PC-9 (cell line): ENCODE data around the gene MRM2. TPM values are rescaled to one million over a fixed set of nuclear protein-coding genes. Genes with fewer than 3 reads are reported as not detected.

ENCODE experiments used
- BruUV-seq: library from RNA; stranded (reverse); fragments of 400-500 nt; replicated peaks from 2 replicates; lab custom pipeline; 2021; lab: Mats Ljungman, UMichigan
- CTCF ChIA-PET: fragments of 300-600 bp; sonication (Branson Sonifier 250); formaldehyde crosslinking; loops from one replicate; lab custom pipeline; 2022; ENCODE audit warnings: antibody characterized with exemption; lab: Charles Lee
- POLR2A ChIA-PET: fragments of 300-600 bp; sonication (Branson Sonifier 250); formaldehyde crosslinking; loops from one replicate; lab custom pipeline; 2022; ENCODE audit warnings: antibody characterized with exemption; ENCODE audit not compliant: unreplicated experiment; lab: Charles Lee
- DNase-seq, 2 experiments: peaks; one replicate each; pipeline versions ENCODE4 v3.0.0 to v3.0.0-alpha.2; 2015 to 2022; ENCODE audit warnings: mixed read lengths in 1 of 2
- H2AFZ ChIP-seq: fragments of 200-600 bp; sonication (generic); 2 replicates; pipeline ENCODE4 v1.8.1; 2017; ENCODE audit warnings: antibody characterized with exemption
- H3F3A ChIP-seq: fragments of 200-600 bp; sonication (generic); 2 replicates; pipeline ENCODE4 v1.8.1; 2017; ENCODE audit warnings: antibody characterized with exemption, mild to moderate bottlenecking, low read depth; ENCODE audit not compliant: insufficient read depth
- H3K27ac ChIP-seq: fragments of 200-600 bp; sonication (generic); 2 replicates; pipeline ENCODE4 v1.6.1; 2016; ENCODE audit warnings: mixed run types
- H3K27me3 ChIP-seq: fragments of 200-600 bp; sonication (generic); 2 replicates; pipeline ENCODE4 v1.6.1; 2016; ENCODE audit warnings: low read depth, mixed run types; ENCODE audit not compliant: insufficient read depth
- H3K36me3 ChIP-seq: fragments of 200-600 bp; sonication (generic); 2 replicates; pipeline ENCODE4 v1.6.1; 2016; ENCODE audit warnings: low read depth, mixed run types
- H3K4me1 ChIP-seq: fragments of 200-600 bp; sonication (generic); replicated peaks from 2 replicates; pipeline ENCODE4 v1.6.1; 2016; ENCODE audit warnings: mixed run types; ENCODE audit not compliant: insufficient read depth
- H3K4me2 ChIP-seq: fragments of 200-600 bp; sonication (generic); 2 replicates; pipeline ENCODE4 v1.6.1; 2017; ENCODE audit warnings: mixed run types
- H3K4me3 ChIP-seq: fragments of 200-600 bp; sonication (generic); 2 replicates; pipeline ENCODE4 v1.6.1; 2016; ENCODE audit warnings: mixed run types
- H3K79me2 ChIP-seq: fragments of 200-600 bp; sonication (generic); 2 replicates; pipeline ENCODE4 v1.6.1; 2017; ENCODE audit warnings: low read depth, mixed run types
- H3K9me2 ChIP-seq: fragments of 200-600 bp; sonication (generic); 2 replicates; pipeline ENCODE4 v1.8.1; 2017; ENCODE audit warnings: mild to moderate bottlenecking; ENCODE audit not compliant: insufficient read depth
- H3K9me3 ChIP-seq: fragments of 200-600 bp; sonication (generic); 2 replicates; pipeline ENCODE4 v1.8.1; 2016; ENCODE audit warnings: low read depth; ENCODE audit not compliant: insufficient read depth
- H4K20me1 ChIP-seq: fragments of 200-600 bp; sonication (generic); 2 replicates; pipeline ENCODE4 v1.8.1; 2017; ENCODE audit not compliant: insufficient read depth
- CTCF ChIP-seq: fragments of 200-600 bp; sonication (generic); conservative IDR thresholded peaks from 2 replicates; pipeline ENCODE4 v1.6.1; 2017; ENCODE audit warnings: mixed run types, antibody characterized with exemption, mild to moderate bottlenecking, moderate library complexity
- EZH2 ChIP-seq: fragments of 200-600 bp; sonication (generic); IDR thresholded peaks from 2 replicates; pipeline ENCODE4 v1.8.0; 2017; ENCODE audit warnings: antibody characterized with exemption, low read depth
- intact Hi-C: fragments of 100-400 bp; cut with micrococcal nuclease; formaldehyde crosslinking; loops from one replicate; pipeline ENCODE4 v1.10.0; 2022; ENCODE audit not compliant: unreplicated experiment
- total RNA-seq: library from RNA; stranded (reverse); gene quantifications from 2 replicates; pipeline ENCODE4 v1.2.3, GENCODE V29; 2021

The MRM2 gene
- total RNA-seq, 1 experiment from 2014 or later = 36.8 TPM

GRCh38 chr7:2202361-2202761, 39.6 kb downstream of the MRM2 start:
- intact Hi-C loops = loop anchor here (10.0 kb wide), 1 partner anchor 538 kb away; no protein-coding TSS in a partner anchor
- no peak overlapping the region for H2AFZ ChIP-seq

GRCh38 chr7:2201686-2202360, 40.2 kb downstream of the MRM2 start:
- Histone ChIP-seq H3K79me2 (no peaks in the 10 kb centered on the region), H3K36me3 (peaks cover 7% of the 10 kb centered on the region; the same call in 1 of the 2 replicates), H4K20me1 (0 out of 2 replicates have a peak, but pooled peaks cover 5% of the 10 kb centered on the region), H3K27ac (no peak overlapping the region), H3F3A (no peaks in the 10 kb centered on the region), H3K4me3 (no peak overlapping the region), H2AFZ (no peak overlapping the region), H3K4me1 (no peaks in the 10 kb centered on the region), H3K4me2 (no peak overlapping the region), H3K9me3 (no peaks in the 10 kb centered on the region), H3K9me2 (no peaks in the 10 kb centered on the region), H3K27me3 (no peaks in the 10 kb centered on the region)
- no TSS peak for BruUV-seq
- no peak for TF ChIP-seq EZH2
- TF ChIP-seq CTCF = no peak
- intact Hi-C loops = loop anchor here (10.0 kb wide), 1 partner anchor 537 kb away; no protein-coding TSS in a partner anchor
- CTCF ChIA-PET = no interaction called here
- DNase-seq = no peak
- POLR2A ChIA-PET = interaction anchor here (0.7 kb wide), 1 partner anchor 146 kb away, joined by 4 read pairs; no protein-coding TSS in a partner anchor

More at GRCh38 chr7:2202361-2202761, 39.6 kb downstream of the MRM2 start:
- no TSS peak for BruUV-seq
- no peaks in the 10 kb centered on the region for H3K9me2 ChIP-seq
- H3K4me3 ChIP-seq = no peak overlapping the region
- 0 out of 2 replicates have a peak, but pooled peaks cover 5% of the 10 kb centered on the region for H4K20me1 ChIP-seq
- no peak for DNase-seq
- no peaks in the 10 kb centered on the region for H3K79me2 ChIP-seq
- no peak overlapping the region for H3K27ac ChIP-seq
- H3F3A ChIP-seq = no peaks in the 10 kb centered on the region
- ChIA-PET CTCF (no interaction called here), POLR2A (interaction anchor here (0.7 kb wide), 1 partner anchor 145 kb away, joined by 4 read pairs; no protein-coding TSS in a partner anchor)
- TF ChIP-seq CTCF = no peak
- no peak for TF ChIP-seq EZH2
- no peaks in the 10 kb centered on the region for H3K4me1 ChIP-seq
- H3K36me3 ChIP-seq = peaks cover 6% of the 10 kb centered on the region; the same call in 1 of the 2 replicates
- no peaks in the 10 kb centered on the region for H3K9me3 ChIP-seq
- no peaks in the 10 kb centered on the region for H3K27me3 ChIP-seq
- no peak overlapping the region for H3K4me2 ChIP-seq

GRCh38 chr7:2201128-2201527, 40.9 kb downstream of the MRM2 start:
- intact Hi-C loops = loop anchor here (10.0 kb wide), 1 partner anchor 536 kb away; no protein-coding TSS in a partner anchor
- no TSS peak for BruUV-seq

More at GRCh38 chr7:2201128-2201527, 40.9 kb downstream of the MRM2 start:
- H3K27ac ChIP-seq = no peak overlapping the region
- no peaks in the 10 kb centered on the region for H3K27me3 ChIP-seq
- H3K4me1 ChIP-seq = no peaks in the 10 kb centered on the region
- no peak overlapping the region for H3K4me3 ChIP-seq
- no peak overlapping the region for H2AFZ ChIP-seq
- H3K79me2 ChIP-seq = no peaks in the 10 kb centered on the region
- H3K36me3 ChIP-seq = peaks cover 10% of the 10 kb centered on the region
- H3K9me3 ChIP-seq = peaks cover 3% of the 10 kb centered on the region
- 0 out of 2 replicates have a peak, but pooled peaks cover 5% of the 10 kb centered on the region for H4K20me1 ChIP-seq
- ChIA-PET CTCF (no interaction called here), POLR2A (no interaction called here)
- no peak overlapping the region for H3K4me2 ChIP-seq
- no peak for TF ChIP-seq EZH2
- no peak for TF ChIP-seq CTCF
- H3K9me2 ChIP-seq = no peaks in the 10 kb centered on the region
- H3F3A ChIP-seq = no peaks in the 10 kb centered on the region
- no peak for DNase-seq
